Fibroblast of gingiva (primary cell): ENCODE results near the gene ABHD17B.

Source experiments
- DNase-seq: peaks from one replicate; pipeline ENCODE4 v3.0.0-alpha.2; 2011; ENCODE audit warnings: low read depth

The ABHD17B gene

DNA sequence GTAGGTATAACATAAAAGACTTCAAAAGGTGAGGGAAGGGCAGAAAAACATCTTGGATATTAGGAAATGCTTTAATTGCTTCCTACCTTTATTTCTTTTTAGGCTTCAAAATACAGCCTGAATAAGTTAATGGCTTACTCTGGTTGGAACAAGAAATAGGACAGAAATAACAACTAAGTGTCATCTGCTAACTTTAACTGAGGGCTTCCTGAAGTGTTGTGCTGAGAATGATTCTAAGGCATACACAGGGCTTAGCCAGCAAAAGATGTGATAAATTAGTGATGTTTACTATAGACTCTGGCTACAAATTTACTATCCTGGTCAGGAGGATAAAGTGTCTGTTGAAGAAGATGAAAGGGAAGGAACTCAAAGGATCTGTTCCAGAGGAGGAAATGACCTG lies 34.2 kb downstream of the ABHD17B start:
- no peak for DNase-seq

- no peak for DNase-seq
Measured at GRCh38 chr9:71876106-71876505, 34.9 kb downstream of the ABHD17B start.

DNA sequence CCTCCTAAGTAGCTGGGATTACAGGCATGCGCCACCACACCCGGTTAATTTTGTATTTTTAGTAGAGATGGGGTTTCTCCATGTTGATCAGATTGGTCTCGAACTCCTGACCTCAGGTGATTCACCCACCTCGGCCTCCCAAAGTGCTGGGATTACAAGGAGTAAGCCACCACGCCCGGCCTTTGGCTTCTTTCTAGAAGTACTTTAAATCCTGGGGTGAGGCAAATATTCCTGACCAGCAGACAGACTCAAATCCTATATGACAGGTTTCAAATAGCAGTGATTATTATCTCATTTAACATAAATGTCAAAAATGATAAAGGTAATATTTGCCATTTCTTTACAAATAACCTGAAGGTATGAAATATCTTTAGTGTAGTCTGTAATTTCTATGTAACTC lies 35.6 kb downstream of the ABHD17B start:
- no peak for DNase-seq

GRCh38 chr9:71863631-71864030 lies 47.4 kb downstream of the ABHD17B start:
- peak; percentile 71 for DNase-seq

GRCh38 chr9:71861618-71862017 lies 49.4 kb downstream of the ABHD17B start:
- no peak for DNase-seq

DNA sequence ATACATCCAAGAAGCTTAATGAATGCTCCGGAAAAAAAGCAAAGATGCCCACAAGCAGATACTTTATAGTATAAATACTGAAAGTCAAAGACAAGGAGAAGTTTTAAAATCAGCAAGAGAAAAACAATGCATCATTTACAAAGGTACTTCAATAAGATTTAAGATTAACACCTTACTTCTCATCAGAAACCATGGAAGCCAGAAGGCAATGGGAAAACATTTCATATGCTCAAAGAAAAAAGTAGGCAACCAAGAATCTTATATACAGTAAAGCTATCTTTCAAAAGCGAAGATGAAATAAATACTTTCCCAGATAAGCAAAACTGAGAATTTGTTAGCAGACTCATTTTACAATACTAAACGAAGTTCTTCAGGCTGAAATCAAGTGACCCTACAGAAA lies 51.1 kb downstream of the ABHD17B start:
- DNase-seq: no peak

GRCh38 chr9:71858812-71859211 lies 52.2 kb downstream of the ABHD17B start:
- no peak for DNase-seq

DNA sequence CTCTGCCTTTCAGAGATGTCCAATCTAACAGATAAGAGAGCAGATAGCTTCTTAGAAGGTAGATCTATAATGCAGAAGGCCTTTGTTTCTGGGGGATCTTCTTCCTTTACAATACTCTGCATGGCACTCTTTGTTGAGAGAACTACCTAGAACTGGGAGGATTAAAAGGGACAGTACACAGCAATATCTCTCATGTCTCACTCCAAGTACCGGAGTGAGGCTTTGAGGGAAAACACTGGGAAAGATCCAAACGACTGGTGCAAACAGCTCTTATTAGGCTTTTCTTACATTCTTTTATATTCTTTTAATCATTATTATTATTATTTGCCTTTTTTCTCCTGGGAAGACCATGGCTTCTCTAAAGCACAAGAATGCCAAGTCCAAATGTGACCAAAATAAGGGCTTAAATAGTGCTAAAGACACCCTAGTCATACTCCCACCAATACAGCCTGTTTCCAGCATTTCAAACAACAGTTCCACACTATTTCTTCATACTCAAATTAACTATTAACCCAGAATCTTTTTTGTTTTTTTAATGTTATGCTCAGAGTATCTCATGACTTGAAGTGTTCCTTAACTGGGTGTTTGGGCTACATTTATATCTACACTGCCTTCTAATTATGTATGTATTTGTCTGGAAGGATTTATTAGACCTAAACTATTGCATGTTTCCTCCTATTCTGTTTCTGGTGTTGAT lies 52.7 kb downstream of the ABHD17B start:
- no peak for DNase-seq

- DNase-seq: no peak
Measured at GRCh38 chr9:71857159-71857558, 53.8 kb downstream of the ABHD17B start.

- no peak for DNase-seq
Measured at GRCh38 chr9:71854811-71855210, 56.2 kb downstream of the ABHD17B start.

DNA sequence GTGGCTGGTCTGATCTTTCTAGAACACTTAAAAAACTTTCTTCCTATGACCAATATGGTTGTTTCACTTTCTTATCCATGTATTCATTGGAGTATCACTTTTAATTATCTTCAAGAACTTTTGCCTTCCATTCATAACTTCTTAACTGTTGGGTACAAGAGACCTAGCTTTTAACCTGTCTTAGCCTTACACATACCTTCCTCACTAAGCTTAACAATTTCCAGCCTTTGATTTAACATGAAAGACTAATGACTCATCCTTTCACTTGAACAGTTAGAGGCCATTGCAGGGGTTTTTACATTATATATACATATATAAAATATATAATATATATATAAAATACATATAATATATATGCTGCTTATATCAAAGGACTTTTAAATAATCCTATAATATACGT lies 57.9 kb downstream of the ABHD17B start:
- DNase-seq: no peak

- no peak for DNase-seq
Measured at GRCh38 chr9:71850996-71851395, 60.0 kb downstream of the ABHD17B start.

DNA sequence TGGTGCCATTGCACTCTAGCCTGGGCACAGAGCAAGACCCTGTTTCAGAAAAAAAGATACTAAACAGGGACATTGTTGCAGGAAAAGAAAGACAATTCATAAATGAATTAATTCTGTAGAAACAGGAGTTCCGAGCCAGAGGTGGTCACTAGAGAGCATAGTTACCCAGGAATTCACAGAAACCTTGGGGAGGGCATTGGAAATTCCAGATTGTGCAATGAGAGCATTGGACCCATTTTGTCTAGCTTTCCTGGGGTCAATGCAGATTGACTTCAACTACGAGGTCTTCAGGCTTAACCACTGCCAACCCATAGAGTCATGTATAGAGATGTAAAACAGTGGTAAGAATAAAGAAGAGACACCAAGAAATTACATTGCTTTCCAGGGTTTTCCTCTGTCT lies 63.1 kb downstream of the ABHD17B start:
- DNase-seq: no peak

DNA sequence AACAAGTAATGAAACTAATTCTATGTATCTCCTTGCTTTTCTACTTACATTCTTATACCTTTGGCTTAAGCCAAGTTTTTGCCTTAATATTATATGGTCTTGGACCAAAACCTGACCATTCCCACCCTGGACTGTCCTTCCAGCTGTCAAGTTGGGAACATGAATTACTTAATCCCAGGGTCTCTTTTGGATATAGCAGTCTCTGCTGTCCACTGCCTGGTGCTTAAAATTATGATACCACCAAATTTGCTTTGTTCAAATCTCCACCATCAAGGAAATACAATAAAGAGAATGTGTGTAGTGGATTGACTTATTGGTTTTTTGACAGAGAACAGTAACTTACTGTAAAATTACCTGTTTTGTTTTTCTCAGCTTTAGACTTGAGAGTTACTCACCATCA lies 66.2 kb downstream of the ABHD17B start:
- DNase-seq: no peak

- no peak for DNase-seq
Measured at GRCh38 chr9:71839668-71840067, 71.3 kb downstream of the ABHD17B start.

DNA sequence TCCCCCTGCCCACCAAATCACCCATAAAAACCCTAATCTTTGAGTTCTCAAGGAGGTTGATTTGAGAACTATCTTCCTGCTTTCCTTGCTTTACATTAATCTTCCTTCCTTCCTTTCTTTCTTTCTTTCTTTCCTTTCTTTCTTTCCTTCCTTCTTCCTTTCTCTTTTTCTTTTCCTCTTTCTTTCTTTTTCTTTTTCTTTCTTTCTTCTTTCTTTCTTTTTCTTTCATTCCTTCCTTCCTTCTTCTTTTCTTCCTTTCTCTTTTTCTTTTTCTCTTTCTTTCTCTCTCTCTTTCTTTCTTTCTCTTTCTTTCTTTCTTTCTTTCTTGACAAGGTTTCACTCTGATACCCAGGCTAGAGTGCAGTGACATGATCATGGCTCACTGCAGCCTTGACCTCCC lies 75.4 kb downstream of the ABHD17B start:
- DNase-seq: no peak

- no peak for DNase-seq
Measured at GRCh38 chr9:71830929-71831328, 80.1 kb downstream of the ABHD17B start.

- no peak for DNase-seq
Measured at GRCh38 chr9:71830153-71830552, 80.8 kb downstream of the ABHD17B start.

GRCh38 chr9:71826279-71826678 lies 84.7 kb downstream of the ABHD17B start:
- no peak for DNase-seq

- DNase-seq: no peak
Measured at GRCh38 chr9:71824257-71824656, 86.7 kb downstream of the ABHD17B start.

DNA sequence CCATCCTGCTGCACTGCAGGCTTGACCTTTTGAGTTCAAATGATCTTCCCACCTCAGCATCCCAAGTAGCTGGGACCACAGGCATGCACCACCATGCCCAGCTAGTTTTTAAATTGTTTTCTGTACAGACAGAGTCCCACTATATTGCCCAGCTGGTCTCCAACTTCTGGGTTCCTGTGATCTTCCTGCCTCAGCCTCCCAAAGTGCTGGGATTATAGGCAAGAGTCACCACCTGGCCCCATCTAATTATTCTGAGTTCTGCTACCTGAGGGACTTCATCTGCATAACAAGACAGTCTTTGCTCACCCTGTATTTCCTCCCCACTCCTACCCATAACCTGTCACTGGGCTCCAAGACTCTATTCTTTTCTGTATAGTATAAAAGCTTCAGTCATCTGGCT lies 88.1 kb downstream of the ABHD17B start:
- DNase-seq: no peak

DNA sequence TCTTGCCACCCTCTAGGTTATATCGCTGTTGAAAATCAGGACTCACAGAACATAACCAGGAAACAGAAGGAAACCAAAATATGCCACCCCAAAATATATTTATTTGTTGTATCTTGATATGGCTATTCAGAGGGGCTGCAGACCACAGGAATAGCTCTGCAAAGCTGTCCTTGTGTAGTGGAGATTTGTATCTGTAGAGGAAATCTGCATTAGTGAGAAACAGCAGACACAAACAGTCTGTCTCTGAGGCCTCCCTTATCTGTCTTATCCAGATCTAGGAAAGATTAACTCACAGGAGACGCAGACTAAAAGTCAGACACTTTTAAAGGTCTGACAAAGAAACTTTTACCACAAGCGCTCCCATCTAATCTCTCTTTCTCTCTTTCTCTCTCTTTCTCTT lies 88.5 kb downstream of the ABHD17B start:
- no peak for DNase-seq

DNA sequence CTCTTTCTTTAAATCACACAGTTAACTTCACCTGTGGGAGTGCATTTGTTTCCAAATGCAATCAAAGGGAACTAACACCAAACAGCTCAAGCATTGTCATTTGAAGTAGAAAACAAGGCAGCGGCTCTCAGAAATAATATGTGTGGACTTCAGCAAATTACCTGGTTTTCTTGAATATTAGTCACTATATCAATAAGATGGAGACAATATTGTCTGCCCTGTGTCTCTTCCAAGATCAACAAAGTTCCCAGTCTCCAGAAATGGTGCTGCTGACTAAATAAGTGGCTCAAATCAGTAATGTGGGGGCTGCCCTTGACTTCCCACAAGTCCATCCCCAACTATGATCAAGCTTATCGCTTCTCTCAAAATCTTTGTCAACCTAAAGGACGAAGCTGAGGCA lies 89.6 kb downstream of the ABHD17B start:
- no peak for DNase-seq

- DNase-seq: peak; percentile 74
Measured at GRCh38 chr9:71820403-71820921, 90.5 kb downstream of the ABHD17B start.
